Spleen (tissue), 7 donors: ENCODE results near the gene SNX5.

Source experiments
- CTCF ChIP-seq, 11 experiments: fragments of 200-600 bp in 7 of 11; fragments of 450-650 bp in 4 of 11; sonication (generic) in 4 of 11; IDR thresholded peaks in 8 of 11; conservative IDR thresholded peaks in 3 of 11; 1 replicate in 7 of 11; 2 replicates in 4 of 11; pipeline versions ENCODE4 v1.4.0 to v1.8.0; 2016 to 2021; ENCODE audit warnings: antibody characterized with exemption in 11 of 11, inconsistent platforms in 4 of 11, mild to moderate bottlenecking in 1 of 11
- POLR2A ChIP-seq, 3 donors: fragments of 450-650 bp; IDR thresholded peaks; one replicate each; pipeline ENCODE4 v1.5.1; 2017; ENCODE audit warnings: antibody characterized with exemption in 3 of 3, mild to moderate bottlenecking in 1 of 3
- POLR2AphosphoS5 ChIP-seq, 3 donors: sonication (generic); formaldehyde crosslinking; IDR thresholded peaks; one replicate each; pipeline ENCODE4 v1.5.1; 2017; ENCODE audit warnings: antibody characterized with exemption in 3 of 3
- donor health status: DM: no; HTN: no; CAD: no; lungs with moderate emphysema.
- donor health status: DM: no; HTN: no; CAD: no.
- donor health status: DM: no; HTN: no; CAD: no.

DNA sequence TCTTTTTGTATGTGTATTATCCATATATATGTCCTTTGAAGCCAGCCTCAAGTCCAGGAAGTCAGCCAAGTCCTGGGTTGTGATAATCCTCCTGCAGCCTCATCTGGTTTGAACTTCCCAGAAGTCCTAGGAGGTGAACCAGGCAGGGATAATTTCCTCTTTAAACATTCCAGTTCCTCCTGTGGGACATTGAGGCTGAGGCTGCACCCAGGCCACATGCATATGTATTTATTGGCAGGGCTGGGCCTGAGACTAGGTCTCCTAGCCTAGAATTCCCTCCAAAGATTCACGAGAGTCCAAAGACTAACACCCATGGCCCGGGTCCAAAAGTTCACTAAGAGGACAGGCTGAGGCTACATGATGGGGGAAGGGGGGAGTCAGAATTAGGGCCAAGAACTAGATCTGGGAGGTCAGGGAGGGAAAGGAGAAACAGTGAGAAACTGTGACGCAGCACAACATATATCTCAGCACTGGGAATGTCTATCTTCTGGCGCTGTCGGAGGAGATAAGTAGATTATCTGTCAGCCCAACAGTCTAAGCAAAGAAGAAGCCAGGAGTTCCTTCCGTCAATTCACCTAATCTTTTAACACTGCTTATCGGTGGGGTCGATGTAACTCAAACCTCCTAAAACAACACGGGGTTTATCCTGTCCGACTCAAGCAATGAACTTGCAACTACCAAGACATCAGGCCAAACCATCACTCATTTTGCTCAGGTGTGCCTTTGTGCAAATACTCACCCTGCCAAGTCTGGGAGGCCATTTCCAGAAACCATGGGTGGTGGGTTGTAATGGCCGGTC, 43.3 kb downstream of the SNX5 start:
- TF ChIP-seq CTCF (IDR thresholded peaks at IDR 0.05 in 8 of 11, conservative IDR thresholded peaks at IDR 0.05 in 3 of 11) (no peak), POLR2A (IDR thresholded peaks at IDR 0.05) (no peak), POLR2AphosphoS5 (IDR thresholded peaks at IDR 0.05) (no peak)
